GM18508 (cell line): ENCODE measurements around the gene PTPN7.
"Not testable (repeated sequence)": the region's sequence is repeated elsewhere in the genome, so short reads cannot be mapped to it uniquely, and the experiment has no call there.

Source experiments
- ATAC-seq: cut with Tn5 transposase; IDR thresholded peaks from one replicate; pipeline ENCODE4 v1.9.1; 2021; ENCODE audit warnings: moderate number of reproducible peaks; ENCODE audit not compliant: insufficient read depth, unreplicated experiment

The PTPN7 gene

DNA sequence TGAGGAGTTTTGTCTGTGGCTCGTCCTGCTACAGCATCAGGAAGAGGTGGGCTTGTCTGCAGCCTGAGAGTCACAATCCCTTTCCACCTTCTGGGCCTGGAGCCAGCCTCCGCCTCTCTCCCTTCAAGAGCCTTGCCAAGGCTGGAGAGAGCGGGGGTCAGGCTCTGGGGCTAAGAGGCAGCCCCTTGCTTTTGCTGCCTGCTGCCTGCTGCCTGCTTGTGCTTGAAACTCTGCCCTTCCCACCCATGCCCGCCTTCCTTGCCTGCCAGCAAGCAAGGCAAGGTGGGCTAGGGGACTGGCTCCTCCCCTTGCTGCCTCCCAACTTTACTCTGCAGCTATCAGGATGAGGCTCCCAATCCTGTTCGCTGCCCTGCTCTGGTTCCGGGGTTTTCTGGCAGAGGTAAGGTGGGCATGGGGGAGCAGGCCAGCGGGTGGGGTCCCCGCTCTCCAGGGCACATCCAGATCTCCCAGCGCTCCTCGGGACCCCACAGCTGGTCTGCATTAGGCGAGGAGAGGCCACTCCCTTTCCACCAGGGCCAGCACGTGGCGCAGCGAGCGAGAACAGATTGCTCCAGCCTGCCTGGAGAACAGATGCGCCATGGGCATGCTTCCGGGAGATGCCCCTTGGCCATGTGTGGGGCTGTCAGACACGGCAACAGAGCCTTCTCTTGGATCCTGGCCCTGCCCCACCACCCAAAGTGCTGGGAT is 7.5 kb upstream of the PTPN7 start:
- no peak for ATAC-seq

DNA sequence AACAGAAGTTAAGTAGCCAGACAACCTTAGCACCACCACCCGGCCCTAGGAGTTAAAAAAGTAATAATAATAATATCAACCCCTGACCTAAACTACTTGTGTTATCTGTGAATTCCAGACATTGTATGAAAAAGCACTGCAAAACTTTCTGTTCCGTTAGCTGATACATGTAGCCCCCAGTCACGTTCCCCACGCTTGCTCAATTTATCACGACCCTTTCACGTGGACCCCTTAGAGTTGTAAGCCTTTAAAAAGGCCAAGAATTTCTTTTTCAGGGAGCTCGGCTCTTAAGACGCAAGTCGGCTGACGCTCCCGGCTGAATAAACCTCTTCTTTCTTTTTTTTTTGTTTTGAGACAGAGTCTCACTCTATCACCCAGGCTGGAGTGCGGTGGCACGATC is 6.7 kb upstream of the PTPN7 start:
- ATAC-seq, result not testable (repeated sequence)

DNA sequence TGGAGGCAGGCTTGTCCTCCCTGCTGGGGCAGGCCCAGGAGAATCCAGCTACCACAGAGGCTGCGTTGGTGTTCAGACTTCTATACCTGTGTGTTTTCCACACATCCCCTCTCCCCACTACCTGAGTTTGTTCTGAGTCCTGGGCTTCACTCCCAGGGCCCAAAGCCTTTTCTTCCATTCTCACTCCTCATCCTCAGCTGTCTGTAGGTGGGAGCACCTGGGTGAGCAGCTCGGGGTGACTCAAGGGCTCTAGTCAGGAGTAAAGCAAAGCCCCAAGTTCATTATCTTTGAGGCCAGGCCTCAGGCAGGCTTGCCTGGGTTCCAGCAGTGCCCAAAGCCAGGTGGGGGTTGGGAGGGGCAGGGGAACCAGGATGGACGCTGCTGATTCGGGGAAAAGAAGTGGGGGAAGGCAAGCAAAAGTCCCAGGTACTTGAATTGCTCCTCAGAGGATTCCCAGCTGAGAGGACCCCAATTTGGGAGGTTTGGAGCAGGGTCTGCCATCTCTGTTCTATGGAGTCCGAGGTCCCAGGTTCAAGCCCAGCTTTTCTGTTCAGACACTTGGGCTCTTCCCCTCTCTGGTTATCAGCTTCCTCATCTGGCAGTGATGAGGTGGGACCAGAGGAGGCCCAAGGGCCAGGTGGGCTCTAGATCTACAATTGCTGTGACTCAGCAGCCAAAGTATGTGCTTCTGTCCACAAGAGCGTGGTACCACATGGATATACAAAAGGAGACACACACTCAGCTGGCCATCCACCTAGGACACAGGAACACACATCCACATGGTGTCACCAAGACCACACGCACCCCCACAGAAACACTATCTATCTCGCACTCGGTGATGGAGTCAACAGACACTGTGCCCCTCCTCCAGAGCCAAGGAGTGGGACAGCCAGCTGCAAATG is 5.8 kb upstream of the PTPN7 start:
- ATAC-seq, result no peak

DNA sequence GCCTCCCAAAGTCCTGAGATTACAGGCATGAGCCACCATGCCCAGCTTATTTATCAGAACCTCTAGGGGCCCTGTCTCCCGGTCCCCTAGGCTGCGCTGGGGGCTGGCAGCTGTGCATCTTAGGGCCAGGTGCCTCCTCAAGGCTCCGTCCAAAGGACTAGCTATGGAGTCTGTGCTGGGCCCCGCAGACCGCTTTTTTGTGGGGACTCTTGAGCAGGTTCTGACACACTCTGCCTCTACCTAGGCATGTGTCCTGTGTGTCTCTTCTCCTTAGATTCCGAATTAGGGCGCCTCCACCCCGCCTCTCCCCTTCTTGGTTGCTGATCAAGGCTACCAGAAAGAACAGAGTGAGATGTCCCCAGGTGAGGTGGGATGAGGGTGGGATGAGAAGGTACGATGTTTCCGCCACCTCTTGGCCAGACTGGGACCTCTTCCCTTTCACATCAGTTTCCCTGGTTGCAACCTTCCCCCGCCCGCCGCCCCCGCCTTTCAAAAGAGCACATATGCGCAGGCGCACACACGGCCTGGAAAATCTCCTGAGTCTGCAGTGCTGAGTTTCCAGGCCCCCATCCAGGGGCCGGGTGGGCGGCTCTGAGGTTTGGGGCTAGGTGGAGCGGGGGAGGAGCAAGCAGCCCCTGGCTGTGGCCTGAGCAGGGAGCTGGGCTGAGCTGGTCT is 5.0 kb upstream of the PTPN7 start:
- ATAC-seq, result no peak

DNA sequence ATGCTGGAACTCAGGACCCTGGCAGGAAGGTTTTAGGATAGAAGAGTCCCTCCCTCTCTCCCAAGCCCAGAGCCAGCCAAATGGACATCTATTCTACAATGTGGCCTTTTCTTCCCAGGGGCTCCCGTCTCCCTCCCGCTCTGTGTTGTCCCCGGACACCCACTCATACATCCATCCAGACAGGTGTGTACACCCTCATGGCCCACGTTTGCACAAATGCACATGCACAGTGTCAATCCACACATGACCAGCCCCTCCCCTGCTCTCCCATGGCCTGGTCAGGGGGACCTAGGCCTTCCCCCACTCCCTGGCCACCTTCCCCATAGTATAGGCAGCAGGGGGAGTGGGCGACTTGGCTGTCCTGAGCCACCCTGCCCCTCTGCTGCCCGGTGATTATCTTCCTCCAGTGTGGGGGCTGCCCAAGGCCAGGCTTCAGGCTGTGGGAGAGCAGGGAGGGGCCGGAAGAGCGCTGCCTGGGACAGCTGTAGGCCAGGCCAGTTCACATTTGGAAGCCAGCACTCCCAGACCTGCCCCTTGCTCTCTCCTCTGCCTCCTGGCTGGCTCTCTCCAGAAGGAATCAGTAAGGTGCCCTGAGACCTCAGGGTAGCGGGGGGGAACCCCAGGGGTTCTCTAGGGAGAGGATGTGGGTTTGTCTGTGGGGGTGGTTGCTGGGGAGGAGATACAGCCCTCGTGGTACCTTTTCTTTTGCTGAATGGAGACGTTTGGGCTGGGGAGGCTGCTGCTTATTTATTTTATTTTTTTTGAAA is 4.1 kb upstream of the PTPN7 start:
- no peak for ATAC-seq

DNA sequence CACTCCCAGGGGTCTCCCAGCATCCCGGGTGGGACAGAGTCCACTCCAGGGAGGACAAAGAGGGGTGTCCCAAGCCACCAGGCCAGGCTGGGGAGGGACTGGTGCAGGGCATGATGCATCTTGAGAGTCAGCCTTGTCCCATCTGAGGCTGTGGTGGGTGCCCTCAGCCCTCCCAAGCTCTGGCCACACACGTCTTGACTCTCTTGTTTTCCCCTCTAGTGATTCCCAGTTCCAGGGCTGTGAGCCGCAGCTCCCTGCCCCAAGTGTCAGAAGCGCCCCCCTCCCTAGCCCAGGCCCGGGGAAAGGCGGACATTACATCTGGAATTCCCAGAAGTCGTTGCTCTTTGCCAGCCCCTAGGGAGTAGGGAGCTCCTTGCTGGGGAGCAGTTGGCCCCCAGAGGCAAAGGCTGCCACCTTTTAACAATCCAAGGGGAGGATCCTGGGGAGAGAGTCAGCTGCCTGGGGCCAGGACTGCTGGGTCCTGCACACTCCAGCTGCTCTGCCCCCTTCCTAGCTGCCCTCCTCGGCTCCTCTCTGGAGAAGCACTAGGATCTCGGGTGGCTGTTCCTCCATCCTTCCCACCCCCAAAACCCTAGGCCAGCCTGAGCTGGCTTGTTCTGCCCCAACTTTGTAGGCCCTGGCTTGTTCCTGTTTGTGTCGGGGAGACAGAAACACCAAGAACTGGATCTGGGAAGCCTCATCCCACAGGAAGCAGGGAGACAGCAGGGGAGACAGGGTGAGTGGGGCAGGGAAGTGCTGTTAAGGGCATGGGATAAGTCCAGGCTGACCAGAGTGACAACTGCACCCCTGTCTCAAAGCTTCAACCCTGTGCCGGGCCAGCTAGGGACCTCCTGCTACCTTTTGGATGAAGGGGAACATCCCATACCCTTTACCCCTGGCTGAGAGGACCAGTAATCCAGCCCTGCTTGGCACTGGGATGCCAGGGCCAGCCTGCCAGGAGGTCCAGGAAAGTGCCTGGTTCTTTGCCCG is 3.2 kb upstream of the PTPN7 start:
- ATAC-seq, result no peak

DNA sequence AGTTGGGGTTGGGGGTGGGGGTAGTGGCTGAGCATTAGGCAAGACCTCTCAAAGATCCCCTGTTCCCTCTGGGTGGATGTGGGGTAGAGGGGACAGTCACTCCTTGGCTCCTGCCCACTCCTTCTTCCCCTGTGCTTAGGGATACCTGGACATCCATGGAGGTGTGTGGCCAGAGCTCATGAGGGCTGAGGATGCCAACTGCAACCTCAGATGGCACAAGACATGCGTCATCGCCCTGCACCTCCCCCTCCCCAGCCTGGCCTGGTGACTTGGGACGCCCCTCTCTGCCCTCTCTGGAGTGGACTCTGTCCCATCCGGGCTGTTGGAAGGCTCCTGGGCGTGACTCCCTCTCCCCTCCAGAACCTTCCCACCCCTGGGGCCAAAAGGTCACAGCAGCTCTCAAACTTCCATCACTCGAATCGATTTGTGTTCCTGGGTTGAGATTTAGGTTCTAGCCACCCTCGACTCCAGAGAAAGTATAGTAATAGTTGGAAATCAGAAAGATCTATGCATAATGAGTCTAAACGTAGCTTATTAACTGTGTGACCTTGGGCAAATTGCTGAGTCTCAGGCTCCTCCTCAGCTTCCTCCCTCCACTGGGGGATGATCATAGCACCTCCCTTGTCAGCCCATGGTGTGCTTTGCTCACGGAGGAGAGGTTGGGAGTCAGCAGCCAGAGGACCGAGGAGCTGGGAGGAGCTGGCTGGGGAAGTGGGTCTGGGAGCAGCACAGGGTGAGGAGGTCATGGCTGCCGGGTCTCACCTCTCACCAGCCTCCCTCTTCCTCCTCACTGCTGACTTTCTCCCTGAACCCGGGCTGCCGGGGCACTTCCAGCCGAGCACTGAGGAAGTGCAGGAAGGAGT is 2.2 kb upstream of the PTPN7 start:
- no peak for ATAC-seq

DNA sequence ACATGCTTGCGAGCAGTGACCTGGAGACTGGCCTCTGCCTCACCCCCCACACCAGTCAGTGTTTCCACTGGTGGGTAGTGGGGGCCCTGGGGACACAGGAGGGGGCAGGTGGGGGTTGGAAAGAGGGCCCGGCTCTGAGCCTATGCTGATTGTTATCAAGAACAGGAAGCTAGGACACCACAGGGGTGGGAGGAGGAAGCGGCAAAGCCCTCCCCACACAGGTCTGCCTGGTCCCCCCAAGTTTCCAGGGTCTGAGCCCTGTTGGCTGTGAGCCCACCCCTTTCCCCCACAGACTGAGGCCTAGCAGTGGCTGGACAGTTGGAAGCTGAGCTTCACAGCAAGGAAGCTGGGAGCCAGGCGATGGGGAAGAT is 1.6 kb upstream of the PTPN7 start:
- ATAC-seq, result no peak

DNA sequence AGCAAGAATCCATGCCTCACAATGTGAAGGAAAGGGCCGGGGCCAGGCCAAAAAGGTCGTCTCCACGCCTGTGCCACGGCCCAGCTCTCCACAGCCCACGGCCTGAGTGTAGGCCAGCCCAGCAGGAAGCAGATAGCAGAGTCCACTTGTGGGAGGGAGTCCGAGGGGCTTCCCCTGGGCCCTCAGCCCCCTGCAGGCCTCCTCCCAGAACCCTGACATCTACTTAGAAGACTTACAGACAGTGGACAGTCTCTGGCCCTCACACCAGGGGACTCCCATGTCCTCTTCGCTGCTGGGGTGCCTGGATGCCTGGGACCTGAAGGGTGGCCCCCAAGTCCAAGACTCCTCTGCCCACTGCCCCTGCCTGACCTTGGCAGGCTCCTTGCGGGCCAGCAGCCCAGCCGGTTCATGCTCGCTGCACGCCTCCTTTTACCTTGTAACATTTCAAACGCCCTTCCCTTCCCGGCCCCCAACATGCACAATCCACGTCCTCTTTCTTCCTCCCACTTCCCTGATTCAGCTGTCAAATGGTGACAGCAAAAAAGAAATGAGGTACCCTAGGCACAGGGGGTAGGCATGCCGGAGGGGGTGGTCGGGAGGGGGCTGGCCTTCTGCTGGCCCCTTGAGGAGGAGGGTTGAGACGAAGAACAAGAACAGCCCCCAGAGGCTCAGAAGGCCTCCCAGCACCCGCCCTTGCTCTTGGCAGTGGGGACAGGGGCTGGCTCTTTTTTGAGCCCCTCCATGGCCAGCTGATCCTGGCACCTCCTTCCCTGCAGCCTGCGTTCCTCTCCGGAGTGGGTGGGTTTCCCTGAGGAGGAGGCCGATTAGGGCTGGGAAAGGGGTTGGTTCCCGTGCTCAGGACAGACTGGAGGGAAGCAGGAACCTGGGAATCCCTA is 997 bp upstream of the PTPN7 start:
- ATAC-seq, result no peak

DNA sequence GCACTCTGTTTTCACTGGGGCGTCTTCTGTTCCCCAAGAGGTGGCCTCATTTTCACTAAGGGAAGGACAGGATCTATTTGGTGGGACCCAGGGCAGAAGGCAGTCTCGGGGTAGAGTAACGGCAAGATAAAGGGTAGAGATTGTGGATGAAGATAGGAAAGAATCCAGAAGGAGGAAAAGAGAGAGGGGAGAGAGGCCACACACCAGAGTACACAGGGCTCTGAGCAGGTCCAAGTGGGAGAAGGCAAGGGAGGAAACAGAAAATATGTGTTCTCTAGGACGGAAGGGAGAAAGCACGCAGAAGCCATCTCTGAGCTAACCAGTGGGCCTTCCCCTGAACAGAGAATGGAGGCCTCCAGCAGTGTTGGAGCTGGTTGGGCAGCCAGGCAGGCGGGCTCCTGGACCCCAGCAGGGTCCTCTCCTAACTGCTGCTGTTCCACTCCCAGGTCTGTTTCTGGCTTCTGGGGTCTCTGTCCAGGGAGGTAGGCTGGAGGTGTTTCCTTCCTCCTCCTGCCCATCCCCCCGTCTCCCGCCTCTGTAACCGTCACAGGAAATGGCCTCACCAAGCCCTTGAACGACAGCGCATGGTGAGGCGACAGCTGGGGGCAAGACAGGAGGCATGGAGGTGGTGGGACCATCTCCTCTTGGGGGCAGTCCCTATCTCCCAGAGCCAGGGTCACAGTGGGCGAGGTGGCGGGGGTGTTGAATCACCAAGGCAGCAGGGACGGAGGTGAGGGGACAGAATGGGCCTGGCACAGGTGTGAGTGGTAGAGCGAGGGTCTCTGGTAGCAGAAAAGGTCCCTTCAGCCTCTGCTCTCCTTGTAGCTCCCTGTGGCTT is 649 bp downstream of the PTPN7 start:
- no peak for ATAC-seq

DNA sequence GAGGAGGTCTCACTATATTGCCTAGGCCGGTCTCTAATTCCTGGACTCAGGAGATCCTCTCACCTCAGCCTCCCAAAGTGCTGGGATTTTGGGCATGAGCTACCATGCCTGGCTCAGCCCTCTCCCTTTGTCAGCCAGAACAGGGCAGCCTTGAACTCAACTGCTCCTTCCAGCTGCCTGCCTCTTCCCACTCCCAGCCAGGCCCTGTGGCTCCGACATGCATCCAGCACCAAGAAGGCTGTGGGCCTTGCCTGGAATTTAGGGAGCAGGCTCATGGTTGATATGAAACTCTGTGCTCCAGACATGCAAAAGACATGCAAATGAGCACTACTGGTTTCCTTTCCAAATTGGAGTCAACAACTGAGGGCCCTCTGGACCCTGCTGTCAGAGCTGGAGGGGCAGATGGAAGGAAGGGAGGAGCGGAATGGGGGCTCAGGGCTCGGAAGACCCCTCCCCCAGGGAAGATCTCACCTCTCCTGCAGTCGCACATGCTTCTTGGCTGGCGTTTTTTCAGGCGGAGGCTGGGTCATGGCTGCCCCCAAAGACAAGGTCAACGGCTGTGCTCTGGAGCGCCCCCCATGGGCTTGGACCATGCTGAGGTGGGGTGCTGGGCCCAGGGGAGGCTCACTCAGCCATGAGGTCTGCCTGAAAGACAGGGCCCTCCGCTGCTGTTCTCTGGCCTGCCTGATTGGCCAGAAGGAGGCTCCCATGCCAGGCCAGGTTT is 1.4 kb downstream of the PTPN7 start:
- no peak for ATAC-seq

DNA sequence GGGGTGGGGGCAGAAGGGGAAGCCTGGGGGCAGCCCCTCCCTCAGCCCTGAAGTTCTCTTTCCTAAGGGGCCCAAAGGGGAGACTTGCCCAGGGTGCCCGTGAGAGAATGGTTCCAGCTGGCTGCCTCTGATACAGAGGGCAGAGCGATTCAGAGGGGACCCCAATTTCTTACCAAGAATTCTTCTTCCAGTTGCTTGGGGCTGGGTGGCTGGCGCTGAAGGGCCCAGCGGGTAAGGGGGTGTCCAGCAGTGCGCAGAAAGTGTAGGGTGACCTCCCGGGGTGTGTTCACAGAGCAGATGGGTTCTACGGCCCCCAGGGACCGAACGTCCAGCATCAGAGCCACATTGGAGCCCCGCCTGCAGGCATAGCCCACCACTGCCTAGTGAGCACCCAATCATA is 2.5 kb downstream of the PTPN7 start:
- ATAC-seq, result no peak

DNA sequence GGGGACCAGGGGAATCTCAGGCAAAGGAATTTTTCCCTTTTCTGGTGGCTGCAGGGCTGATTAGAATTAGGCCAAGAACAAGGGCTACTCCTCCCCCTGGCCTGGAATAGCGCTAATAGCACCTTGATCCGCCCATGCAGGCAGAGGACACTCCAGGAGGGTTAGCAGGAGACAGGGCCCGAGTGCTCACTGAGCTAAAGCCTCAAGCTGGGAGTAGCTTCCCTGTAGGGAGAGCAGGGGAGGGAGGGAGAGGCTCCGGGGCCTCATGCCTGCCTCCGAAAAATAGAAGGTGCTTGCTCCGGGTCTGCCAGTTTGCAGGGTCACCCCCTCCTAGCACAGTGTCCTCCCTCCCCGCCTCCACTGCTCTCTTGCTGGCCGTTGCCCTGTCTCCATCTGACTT is 3.8 kb downstream of the PTPN7 start:
- ATAC-seq, result no peak

DNA sequence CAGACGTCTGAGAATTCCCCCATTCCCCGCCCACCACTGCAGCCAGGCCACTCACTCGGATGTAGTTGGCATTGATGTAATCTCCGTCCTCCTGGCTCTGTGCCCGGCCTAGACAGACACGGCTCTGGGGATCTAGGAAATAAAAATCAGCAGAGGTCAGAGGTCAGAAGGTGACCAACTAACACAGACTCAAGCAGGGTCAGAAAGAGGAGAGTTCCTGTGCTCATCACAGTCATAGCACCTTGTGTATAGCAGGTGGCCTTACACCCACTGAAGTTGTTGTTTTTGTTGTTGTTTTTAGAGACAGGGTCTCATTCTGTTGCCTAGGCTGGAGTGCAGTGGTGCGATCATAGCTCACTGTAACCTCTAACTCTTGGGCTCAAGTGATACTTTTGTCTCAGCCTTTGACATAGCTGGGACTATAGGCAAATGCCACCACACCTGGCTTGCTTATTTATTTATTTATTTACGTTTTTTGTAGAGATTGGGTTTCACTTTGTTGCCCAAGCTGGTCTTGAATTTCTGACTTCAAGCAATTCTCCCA is 4.9 kb downstream of the PTPN7 start:
- no peak for ATAC-seq

DNA sequence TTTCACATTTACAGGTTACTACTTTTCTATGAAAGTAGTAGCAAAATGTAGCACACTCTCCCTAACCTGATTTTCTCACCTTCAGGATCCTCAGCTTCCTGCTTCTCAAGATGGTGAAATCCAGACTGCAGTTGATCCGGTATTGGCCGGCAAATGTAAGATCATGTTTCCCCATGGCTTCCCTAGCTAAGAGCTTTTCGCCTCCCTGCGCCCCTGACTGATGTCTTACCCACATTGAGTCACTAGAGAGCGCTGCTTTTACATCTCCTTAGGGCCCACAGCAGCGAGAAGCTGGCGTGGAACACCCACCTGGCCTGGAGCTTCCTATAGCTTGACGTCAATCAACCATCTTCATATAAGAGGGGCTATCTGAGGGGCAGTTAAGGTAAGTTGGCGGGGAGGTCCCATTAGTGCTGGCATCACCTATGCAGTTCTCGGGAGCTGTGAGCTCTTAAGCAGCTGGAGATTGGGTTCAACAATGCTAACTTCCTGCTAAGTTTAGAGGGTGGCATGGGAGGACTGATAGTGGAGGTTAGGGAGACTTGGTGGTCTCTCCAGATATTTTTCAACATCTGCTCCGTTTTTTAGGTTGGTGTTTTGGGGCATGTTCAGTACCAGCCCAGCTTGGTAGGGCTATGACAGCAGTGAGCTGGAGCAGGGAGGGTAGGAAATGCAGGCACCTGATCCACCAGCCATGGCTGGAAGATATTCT is 5.5 kb downstream of the PTPN7 start:
- ATAC-seq, result no peak
